NCI-H2107 (cell line): ENCODE data around the gene SPNS1.
"Not testable (repeated sequence)": the region's sequence is repeated elsewhere in the genome, so short reads cannot be mapped to it uniquely, and the experiment has no call there.

Experiments
- DNase-seq: peaks from one replicate; lab custom pipeline; 2025; lab: John Stamatoyannopoulos, UW

SPNS1 gene

DNA sequence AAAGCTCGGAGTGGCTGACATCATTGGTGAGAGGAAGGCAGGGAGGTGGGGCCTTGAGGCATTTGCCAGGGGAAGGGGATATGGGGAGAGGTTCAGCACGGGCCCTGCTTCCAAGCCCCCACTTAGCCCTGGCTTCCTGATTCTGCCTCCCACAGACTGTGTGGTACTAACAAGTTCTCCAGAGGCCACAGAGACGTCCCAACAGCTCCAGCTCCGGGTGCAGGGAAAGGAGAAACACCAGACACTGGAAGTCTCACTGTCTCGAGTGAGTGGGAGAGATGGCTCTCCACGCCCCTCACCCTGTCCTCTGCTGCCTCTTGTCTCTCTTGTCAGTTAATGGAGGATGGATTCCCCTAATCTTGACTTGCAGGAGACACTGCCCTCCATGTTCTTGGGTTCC is 15.7 kb upstream of the SPNS1 start:
- DNase-seq, result no peak

DNA sequence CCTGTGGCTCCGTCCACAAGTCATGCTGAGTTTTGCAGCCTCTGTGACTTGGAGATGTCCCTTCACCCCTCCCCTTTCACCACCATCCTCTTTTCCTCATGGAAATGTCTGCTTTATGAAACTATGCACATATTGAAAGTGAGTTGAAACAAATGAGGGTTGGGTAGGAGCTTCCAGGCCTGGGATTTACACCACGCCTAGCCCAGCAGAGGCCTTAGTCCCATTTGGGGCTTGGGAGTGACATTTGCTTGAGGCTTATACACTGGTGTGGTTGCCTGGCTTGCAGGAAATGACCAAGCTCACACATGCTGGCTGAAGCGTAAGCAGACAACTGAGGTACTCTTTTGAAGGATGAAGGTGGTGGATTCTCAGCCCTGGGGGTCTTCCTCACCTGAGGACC is 10.5 kb upstream of the SPNS1 start:
- DNase-seq, result no peak

DNA sequence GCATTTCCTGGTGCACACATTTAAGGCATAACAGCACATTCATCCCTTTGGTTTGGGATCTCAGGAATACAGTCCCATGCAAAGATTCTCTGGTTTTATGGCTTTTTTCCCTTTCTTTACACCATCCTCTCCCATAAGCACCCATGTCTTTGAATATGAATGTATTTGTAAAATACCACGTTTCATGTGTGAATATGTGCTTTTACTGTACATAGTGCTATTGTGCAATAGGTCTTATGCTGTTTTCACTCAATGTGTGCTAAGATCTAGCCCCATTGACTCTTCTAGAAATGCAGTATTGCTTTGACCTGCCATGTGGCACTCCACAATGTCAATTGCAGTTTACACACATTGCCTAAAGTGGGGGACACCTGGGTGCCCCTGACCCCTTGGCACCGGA is 10.1 kb upstream of the SPNS1 start:
- no peak for DNase-seq

DNA sequence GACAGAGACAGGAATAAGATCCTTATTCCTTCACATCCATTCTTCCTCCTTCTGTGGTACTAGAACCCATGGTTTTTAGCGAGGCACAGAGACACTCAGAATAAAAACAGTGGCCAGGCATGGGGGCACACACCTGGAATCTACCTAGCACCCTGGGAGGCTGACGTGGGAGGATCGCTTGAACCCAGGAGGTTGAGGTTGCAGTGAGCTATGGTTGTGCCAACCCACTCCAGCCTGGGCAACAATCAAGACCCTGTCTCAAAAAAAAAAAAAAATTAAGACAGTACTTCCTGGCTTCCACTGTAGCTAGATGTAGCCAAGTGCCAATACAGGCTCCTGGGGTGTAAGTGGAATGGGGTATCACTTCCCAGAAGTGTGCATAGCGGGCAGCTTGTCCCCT is 7.4 kb upstream of the SPNS1 start:
- no peak for DNase-seq

DNA sequence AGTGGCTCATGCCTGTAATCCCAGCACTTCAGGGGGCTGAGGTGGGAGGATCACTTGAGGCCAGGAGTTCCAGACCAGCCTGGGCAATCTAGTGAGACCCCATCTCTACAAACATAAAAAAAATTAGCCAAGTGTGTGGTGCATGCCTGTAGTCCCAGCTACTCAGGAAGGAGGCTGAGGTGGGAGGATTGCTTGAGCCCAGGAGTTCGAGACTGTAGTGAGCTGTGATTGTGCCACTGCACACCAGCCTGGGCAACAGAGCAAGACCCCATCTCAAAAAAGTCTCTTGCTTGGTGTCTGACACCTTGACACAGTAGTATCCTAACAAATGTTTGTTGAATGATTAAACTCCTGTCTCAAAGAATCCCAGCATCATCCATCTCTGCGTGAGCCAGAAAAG is 4.9 kb upstream of the SPNS1 start:
- not testable (repeated sequence) for DNase-seq

DNA sequence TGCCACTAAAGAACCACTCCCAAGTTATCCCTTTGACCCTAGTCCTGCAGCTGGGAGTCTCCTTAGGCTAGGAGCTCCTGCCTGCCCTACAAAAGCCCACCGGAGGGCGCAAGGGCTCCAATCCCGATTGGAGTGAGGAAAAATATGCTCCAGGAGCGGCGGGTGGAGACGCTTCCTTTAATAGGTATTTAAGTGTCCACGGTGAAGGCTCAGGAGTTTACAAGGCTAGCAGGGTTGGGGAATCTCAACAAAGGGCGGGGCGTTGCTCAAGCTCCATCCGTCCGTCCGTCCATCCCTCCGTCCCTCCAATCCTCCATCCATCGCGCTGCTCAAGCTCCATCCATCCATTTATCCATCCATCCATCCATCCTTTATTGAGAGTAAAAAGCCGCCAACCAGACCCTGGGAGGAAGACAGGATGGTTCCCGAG is 556 bp upstream of the SPNS1 start:
- peak; percentile 51 for DNase-seq

DNA sequence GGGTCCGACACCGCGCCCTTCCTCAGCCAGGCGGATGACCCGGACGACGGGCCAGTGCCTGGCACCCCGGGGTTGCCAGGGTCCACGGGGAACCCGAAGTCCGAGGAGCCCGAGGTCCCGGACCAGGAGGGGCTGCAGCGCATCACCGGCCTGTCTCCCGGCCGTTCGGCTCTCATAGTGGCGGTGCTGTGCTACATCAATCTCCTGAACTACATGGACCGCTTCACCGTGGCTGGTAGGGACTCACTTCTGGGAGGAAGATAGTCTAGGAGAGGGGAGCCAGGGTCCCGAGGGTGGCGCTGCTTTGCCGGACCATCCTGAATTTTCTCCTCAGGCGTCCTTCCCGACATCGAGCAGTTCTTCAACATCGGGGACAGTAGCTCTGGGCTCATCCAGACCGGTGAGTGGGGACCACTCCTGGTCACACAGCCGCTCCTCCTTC is 601 bp downstream of the SPNS1 start:
- no peak for DNase-seq

DNA sequence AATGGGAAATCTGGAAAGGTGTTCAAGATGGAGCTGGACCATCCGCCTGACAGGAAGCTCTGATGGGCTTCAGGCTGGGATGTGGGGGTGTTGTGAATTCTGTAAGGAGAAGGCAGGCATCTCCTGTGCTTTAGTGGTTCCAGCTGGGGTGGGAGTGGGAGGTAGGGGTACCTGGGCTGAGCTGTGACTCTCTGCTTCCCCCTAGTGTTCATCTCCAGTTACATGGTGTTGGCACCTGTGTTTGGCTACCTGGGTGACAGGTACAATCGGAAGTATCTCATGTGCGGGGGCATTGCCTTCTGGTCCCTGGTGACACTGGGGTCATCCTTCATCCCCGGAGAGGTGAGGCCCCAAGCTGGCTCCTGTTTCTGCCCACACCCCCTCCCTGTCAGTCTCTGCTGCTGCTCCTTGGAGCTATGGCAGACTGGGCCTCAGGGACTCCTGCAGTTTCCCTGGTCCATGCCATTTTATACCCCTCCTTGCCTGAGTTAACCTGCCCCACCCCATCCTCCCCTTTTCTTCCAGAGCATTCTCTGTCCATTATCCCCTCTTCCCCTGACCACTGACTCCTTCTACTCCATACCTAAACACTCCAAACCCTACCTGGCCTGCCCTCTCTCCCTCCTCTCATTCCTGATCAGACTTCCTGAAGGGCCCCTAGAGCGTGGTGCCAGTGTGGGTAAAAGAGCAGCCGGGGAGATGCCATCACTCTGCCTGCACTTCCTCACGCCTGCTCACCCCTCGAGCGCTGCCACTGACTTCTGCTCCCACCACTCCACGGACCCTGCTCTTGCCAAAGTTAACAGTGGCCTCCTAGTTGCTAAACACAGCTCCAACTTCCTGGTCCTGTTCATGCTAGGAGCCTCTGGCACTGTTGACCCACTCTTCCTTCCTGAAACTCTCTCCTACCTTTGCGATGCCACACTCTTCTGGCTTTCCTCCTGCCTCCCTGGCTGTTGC is 3.4 kb downstream of the SPNS1 start:
- DNase-seq, result no peak

DNA sequence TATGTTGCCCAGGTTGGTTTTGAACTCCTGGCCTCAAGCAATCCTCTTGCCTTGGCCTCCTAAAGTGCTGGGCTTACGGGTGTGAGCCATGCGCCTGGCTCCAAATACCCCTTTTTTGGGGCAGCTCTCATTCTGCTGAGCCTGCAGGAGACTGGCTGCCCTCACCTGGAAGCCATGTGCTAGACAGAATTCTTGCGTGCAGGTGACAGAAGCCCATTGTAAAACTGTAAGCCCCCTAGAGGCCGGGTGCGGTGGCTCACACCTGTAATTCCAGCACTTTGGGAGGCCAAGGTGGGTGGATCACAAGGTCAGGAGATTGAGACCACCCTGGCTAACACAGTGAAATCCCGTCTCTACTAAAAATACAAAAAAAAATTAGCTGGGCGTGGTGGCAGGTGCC is 5.8 kb downstream of the SPNS1 start:
- DNase-seq, result not testable (repeated sequence)

DNA sequence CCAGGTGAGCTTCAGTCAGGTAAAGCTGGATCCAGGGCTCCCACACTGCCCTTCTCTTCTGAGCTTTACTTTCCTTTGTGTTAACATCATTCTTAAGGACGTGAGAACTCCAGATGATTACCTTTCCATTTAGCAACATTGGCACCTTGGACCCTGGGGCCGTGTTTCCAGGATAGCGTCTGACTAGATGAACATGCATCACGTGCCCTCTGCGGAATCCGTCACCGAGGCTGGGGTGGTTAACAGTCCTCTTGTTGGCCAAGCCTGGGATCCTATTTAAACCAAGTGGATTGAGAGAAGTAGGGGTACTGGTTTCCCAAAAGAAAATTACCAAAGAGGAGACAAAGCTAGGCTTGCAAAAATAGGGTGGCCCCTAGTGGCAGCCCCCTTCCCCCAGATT is 6.4 kb downstream of the SPNS1 start:
- no peak for DNase-seq

DNA sequence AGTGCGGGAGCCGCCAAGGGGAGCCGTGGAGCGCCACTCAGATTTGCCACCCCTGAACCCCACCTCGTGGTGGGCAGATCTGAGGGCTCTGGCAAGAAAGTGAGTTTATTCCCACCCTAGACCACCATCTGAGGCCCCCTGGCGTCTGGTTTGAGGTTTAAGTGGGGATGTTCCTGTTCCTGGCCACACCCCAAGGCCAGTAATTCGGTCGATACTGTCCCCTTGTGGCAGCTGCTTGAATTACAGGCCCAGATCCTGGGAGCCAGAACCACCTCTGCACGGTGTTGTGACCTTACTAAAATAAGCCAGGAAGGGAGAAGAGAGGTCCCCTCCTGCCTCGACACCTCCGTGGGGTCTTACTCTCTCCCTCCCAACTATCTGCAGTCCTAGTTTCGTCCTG is 6.9 kb downstream of the SPNS1 start:
- no peak for DNase-seq

DNA sequence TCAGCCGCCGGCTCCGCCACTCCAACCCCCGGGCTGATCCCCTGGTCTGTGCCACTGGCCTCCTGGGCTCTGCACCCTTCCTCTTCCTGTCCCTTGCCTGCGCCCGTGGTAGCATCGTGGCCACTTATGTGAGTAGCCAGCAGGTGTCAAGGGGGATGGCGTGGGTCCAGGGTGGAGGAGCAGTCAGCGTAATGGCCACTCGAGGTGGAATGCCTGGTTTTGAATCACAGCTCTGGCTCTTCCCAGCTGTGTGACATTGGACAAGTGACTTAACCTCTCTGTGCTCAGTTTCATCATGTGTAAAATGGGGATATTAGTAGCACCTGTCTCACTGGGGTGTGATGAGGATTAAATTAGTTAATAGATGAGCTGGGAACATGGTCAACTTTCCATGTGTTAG is 7.8 kb downstream of the SPNS1 start:
- DNase-seq, result no peak

DNA sequence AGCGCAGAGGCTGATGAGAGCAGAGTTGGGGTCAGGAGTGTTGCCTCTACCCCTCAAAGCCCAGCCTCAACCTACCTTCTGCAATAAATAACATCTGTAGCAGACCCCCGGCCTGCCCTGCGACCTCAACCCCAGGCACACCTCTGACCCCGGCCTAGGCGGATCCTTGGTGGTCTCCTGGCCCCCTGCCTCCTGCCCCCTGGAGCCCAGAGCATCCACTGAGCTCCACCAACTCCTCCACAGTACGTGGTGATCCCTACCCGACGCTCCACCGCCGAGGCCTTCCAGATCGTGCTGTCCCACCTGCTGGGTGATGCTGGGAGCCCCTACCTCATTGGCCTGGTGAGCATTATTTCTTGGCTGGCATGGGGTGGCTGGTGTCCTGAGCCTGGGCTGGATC is 8.4 kb downstream of the SPNS1 start:
- DNase-seq, result no peak

DNA sequence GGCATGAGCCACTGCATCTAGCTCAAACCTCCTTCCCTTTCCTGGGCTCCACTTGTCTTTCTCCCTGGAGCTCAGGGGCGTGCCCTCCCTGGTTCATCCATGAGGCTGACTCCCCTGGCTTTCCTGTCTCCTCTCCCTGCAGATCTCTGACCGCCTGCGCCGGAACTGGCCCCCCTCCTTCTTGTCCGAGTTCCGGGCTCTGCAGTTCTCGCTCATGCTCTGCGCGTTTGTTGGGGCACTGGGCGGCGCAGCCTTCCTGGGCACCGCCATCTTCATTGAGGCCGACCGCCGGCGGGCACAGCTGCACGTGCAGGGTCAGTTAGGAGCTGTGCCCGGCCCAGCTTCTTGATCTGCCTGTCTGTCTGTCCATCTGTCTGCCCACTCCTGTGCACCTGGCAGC is 9.1 kb downstream of the SPNS1 start:
- no peak for DNase-seq

DNA sequence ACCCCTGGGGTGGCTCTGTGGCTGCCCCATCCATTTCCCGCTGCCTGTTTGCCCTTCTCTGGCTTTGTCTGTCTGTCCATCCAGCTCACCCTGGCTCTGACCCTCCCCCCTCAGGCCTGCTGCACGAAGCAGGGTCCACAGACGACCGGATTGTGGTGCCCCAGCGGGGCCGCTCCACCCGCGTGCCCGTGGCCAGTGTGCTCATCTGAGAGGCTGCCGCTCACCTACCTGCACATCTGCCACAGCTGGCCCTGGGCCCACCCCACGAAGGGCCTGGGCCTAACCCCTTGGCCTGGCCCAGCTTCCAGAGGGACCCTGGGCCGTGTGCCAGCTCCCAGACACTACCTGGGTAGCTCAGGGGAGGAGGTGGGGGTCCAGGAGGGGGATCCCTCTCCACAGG is 9.5 kb downstream of the SPNS1 start:
- DNase-seq, result no peak

DNA sequence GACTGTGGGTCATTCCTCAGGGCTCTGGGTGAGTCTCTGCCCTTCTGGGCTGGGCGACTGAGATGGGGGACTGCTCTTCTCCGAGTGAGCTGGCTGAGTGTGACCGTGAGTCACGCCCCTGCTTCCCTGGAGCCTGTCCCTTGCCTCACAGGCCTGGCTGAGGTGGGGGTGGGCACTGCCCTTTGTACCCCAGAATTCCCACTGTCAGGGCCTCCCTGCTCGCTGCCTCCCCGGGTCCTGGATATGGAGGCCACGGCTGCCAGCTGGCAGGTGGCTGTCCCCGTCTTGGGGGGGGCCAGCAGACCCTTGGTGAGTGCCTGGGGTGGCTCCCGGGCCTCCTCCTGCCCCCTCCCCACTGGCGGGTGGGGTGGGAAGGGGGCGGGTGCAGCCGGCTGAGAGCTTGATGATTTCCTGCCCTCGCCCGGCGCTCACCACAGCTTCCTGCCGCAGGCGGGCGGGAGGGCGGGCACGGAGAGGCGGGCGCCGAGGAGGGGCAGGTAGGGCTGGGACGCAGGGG is 10.1 kb downstream of the SPNS1 start, which contains the start of gene LAT:
LAT (plus strand) TSS at position 434 of the 517 bp plus-strand sequence. CDS start 366 bp downstream, outside the sequence.
- DNase-seq, result no peak

DNA sequence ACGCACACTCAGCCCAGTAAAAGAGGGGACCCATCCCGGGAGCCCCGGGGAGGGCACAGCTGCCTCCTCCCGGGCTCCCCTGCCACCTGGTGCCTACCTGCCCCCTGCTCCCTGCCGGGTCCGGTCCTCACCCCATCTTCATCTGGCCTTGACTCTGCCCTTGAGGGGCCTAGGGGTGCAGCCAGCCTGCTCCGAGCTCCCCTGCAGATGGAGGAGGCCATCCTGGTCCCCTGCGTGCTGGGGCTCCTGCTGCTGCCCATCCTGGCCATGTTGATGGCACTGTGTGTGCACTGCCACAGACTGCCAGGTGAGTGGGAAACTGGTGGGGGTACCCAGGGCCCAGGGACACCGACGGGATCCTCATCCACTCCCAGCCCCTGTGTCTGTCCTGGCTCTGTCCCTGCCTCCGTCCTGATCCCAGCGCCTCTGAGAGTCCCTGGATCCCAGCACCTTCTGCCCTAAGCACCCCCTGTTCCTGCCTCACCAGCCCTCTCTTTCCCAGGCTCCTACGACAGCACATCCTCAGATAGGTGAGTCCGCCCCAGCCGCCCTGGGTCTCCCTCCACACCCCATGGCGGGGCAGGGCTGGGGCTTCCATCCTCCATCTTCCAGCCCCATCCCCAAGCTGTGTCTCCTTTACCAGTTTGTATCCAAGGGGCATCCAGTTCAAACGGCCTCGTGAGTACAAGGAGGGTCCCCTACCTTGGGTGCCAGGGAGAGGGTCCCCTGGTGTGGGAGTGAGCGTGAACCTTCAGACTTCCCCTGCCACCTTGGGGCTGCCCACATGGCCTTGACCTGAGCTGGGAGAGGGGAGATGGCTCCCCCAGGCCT is 10.8 kb downstream of the SPNS1 start:
- no peak for DNase-seq

DNA sequence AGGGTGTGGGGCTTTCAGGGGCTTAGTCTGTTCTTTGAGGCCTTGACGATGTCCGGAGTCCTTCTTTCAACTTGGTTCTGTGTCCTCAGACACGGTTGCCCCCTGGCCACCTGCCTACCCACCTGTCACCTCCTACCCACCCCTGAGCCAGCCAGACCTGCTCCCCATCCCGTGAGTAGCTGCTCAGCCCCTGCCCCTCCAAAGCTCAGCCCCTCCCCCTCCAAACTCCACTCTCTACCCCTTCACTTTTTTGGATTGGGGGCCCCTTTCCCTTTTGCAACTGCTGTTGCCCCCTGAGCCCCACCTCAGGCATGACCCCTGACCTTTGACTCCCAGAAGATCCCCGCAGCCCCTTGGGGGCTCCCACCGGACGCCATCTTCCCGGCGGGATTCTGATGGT is 11.5 kb downstream of the SPNS1 start:
- DNase-seq, result no peak

DNA sequence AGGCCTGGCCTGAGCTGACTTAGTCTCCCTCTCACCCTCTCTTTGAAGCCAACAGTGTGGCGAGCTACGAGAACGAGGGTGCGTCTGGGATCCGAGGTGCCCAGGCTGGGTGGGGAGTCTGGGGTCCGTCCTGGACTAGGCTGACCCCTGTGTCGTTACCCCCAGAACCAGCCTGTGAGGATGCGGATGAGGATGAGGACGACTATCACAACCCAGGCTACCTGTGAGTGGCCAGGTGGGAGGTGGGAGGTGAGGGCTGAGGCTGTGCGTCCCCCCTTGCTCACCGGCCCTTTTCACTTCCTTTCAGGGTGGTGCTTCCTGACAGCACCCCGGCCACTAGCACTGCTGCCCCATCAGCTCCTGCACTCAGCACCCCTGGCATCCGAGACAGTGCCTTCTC is 11.9 kb downstream of the SPNS1 start:
- DNase-seq, result no peak

DNA sequence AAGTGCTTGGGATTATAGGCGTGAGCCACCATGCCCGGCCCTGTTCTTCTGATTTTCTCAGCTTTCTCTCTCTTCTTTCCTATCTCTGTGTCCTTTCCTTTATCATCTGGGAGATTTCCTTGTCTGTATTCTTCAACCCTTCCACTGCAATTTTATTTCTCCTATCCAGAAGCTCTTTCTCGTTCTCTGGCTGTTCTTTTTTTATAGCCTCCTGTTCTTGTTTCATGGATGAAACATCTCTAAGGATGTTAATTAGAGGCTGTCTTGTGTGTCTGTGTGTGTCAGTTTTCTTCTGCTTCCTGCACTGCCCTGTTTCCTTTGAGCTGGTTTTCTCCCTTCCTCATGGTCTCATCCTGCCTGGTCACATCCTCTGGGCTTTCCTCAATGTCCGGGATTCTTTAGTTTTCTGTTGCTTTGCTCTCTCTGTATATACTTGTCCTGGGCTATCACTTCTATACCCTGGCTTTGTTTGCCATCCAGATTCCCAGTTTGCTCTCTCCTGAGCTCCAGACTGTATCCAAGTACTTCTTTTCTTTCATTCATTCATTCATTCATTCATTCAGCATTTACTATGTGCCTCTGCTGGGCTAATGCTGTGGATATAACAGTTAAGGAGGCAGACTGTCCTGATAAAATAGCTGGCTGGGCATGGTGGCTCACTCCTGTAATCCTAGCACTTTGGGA is 12.7 kb downstream of the SPNS1 start:
- no peak for DNase-seq

DNA sequence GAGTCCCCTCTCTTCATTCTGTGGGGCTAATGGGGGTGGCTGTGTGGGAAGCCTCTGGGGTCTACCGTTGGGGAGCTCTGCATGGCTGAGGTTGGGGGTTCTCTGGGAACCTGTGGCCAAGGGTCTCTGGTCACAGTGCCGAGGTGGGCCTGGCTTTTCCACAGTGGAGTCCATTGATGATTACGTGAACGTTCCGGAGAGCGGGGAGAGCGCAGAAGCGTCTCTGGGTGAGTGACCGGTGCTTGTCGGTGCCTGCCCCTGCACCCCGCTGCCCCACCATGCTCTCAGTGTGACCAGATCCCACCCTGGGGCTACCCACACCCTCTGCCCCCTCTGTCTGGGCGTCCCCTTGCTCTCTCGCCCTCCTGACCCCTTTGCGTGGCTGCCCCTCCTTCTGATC is 14.8 kb downstream of the SPNS1 start:
- no peak for DNase-seq
